ENCODE measurements around the gene NISCH.

The NISCH gene

DNA sequence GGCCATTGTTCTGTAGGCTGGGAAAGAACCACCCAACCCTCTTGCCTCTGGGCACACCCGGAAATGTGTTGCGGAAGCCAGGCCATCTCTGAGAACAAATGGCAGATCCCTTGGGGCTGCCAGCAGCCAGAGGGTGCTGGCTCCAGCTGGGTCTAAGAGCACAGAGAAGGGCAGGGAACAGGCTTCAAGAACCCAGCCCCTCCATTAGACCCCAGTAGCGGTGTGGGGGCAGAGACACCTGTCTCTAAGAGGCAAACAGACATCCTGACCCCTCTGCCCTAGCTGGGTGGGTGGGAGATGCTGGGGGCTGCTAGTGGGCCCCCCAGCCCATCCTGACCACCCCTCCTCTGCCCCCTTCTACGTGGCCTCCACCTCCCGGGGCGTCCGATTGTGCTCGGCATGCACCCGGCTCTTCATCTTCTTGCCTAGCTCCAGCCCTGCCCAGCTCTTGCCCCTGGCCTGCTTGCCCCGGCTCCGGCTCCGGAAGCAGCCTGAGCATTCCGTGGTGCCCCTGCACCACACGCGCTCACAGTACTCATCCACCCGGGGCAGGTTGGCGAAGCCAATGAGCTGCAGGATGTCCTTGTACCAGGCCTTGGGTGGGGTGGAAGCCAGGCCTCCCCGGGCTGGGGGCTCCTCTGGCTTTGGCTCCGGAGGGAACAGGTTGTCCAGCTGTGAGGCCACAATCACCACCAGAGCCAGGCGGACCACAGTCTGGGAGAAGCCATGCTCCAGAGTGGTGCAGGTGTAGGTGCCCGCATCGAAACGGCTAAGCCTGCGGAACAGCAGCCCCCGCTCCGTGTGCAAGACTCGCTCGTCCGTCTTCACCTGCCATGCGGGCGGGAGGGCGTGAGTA lies 19.9 kb upstream of the NISCH start:
- DNase-seq, result no peak

DNA sequence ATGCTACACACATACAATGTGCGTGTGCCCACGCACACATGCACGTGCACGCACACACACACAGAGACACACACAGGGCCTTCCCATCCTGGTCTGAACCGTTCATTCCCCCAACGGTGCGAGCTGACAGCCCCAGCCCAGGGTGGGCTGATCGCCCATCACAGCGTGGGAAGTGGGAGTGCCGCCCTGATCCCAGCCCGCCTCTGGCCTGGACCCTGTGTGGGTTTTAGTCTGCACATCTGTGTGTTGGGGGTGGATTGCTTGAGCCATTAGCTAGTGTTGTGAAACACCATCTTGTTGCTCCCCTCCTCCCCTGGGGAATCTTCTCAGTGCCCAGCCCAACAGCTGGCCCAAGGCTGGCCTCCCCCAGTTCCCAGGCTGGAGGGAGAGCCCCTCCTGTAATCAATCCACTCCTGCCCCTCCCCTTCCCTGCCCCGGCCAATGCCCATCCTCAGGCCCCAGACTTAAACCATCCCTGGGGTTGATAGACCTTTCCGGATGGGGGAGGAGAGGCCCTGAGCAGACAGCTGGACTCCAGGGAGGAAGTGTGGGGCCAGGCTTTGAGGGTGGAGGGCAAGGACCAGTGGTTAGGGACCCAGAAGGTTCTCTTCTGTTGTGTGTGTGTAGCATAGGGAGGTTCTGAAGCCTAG lies 18.8 kb upstream of the NISCH start:
- no peak for DNase-seq

DNA sequence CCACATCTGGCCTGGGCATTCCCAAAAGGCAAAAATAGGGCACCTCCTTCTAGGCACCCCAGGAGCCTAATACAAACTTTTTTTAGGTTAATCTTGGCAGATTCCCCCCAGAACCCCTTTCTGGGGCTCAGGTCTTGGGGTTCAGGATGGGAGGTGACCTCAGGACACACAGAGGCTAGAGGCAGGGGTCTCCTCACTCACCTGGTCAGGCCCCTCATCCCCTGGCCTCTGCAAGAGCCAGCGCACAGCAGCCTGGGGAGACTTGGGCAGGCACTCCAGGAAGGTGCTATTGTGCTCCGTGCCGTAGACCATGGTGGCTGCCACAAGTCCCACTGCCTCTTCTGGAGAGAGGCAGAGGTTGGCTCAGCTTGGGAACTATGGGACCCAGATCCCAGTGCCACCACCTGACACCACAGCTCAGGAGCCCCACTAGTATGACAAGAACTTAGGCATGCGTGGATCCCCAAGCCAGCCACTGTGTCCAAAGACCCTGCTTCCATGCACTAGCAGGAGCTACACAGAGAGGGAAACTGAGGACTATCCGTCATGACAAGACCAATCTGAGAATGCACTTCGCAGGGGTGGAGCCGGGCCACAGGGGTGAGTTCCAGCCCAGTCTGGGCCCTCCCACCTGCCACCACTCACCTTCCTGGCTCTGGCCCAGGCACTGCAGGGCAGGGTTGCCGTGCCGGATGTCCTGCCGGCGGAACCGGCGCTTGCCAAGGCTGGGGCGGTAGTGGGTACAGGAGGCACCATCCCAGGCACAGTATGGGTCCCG lies 17.9 kb upstream of the NISCH start:
- DNase-seq, result no peak

DNA sequence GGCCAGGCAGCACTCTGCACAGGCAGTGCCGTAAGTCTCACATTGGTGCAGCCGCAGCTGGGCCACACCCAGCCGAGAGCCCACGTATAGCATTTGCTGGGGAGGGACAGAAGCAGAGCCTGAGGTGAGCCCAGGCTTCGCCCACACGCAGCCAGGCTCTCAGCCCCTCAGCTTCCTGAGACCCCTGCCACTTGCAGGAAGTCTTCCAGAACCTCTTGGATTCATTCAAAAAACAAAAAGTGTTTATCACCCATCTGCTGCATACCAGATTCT lies 17.4 kb upstream of the NISCH start:
- no peak for DNase-seq

DNA sequence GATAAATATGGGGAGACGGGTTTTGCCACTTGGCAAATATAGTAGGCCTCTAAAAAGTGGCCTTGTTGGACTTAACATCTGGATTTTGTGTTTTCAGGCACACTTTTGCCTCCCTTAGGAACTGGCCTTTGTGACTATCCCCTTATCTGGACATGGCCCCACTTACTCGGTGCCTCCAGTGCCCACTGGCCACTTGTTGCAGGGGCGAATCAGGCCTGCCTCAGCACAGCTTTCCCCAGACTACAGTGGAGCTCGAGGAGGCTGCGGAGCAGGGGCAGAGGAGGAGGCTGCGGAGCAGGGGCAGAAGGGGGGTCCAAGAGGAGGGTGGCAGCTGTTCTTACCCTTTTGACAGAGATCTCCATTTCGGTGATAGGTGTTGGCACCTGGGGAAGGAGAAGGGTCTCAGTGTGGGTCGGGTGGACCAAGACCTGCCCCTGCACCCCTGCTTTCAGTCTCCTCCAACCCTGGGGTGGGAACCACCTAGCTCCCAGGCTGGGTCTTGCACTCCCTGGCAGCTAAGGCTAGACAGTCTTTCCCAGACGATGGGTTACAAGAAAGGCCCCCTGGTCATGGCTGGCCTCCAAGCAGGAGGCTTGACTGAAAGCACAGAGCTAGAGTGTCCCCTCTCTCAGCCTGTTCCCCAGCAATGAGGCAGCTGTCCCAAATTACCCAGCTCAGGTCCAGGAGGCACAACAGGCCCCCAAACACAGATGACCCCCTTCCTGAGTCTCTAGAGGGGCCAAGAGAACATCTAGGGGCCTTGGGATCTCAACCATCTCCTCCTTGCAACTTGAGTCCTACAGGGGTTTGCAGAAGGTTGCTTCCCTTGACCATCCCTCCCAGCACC lies 16.6 kb upstream of the NISCH start:
- no peak for DNase-seq

DNA sequence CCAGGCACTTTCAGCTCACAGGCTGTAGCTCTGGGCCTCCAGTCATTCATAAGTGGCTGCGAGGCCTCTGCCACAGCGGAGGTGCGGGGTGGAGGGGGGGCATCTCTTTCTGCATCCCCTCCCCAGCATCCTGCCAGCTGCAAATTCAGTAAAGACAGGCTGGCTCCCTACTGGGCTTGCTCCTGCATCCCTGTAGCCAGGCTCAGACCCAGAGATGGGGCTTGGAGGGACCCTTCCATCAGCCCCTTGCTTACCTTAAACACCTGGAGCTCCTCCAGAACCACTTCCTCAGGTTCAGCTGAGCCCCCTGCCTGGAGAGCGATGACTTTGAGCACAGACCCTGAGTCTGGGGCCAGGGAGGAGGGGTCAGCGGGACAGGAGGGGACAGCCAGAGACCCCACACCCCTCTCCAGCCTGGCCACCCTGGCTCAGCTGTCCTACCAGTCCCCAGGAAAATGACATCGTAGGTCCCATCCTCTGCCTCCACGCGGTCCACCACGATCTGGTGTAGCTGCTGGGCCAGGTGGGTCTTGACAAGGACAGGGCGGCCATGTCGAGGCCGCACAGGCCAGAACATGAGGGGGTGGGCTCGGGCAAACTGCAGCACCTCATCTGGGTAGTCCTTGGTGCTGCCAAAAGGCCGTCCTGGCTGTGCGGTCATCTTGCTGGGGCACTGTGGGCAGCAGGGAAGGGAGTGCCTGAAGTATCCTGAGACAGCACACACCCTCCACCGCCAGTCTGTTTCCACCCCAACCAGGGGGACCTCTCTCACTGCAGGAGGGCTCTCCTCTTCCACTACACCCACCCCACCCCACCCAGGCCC lies 15.8 kb upstream of the NISCH start:
- DNase-seq, result no peak

DNA sequence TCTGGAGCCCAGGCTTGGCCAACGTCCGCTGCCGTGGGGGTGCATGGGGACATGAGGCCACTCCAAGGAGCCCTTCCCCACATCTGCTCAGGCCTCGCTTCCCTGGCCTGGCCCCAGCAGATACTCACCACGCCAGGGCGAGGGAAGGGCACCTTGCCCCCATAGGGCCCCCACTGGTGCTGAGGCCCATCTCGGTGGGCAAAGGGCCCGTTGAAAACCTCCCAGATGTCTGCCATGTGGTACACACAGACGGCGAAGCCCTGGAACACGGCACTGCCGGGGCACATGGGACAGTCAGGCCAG lies 15.2 kb upstream of the NISCH start:
- no peak for DNase-seq

DNA sequence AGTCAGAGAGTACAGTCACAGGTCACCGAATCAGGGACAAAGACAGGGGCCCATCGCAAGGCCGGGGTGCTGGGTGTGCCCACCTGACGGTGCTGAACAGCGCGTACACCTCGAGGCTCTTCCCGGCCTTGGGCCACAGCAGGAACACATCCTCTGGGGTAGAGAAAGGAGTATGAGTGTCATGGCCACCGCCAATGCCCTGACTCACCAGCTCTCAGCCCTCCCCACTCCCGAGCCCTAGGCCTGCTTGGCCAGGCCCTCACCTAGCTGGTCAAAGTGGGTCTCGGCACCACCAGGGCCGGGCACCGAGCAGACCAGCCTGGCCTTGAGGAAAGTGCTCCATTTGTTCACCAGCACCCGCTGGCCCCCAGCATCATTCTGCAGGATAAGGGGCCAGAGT lies 14.7 kb upstream of the NISCH start:
- DNase-seq, result no peak

DNA sequence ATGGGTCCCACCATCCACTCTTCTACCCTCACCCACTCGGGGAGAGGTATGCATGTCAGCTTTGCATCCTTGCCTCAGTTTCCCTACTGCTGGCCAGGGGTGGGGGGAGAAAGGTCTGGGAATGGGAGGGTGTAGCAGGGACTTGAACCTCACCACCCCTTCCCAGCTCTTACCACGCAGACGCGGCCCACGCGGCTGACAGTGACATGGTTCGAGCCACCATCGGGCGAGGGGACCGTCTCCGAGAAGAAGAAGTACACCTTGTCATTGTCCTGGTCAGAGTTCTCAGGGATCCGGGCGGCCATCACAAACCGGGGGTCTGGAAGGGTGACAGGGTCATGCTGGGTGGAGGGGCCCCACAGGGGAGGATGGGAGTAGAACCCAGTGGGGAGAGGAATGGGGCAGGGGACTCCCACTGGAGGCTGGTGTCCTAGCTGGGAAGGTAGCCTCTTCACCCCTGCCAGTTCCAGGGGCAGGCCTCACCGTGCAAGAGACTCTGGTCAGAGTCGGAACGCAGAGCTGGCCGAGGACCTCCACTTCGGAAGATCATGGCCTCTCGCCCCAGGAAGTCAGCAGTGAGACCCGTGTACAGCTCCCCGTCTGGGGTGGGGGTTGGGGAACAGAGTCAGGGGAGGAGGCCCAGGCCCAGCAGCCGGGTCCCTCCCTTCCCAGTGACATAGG lies 14.2 kb upstream of the NISCH start:
- DNase-seq, result no peak

DNA sequence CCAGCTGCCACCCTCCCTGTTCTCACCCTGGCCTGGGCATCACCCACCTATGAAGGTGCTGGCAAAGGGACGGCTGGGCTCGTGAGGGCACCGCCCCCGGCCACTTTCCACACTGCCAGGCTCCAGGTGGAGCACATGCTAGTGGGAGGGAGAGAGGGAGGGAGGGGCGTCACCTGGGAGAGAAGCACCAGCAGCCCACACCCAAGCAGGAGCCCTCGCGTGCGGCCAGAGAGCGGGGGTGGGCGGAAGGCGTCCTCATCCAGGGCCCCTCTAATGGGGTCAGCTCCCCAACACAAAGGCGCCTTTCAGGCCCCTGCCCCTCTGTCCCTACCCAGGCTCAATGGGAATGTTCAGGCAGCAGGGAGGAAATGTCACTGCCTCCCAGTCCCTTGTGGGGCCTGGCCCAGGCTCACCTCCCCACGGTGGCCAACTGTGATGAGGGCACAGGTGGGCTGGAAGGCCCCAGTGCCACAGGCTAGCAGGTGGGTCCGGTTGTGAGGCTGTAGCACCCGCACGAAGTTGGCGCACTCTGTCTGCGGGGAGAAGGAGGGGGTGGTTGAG lies 13.6 kb upstream of the NISCH start:
- DNase-seq, result no peak

DNA sequence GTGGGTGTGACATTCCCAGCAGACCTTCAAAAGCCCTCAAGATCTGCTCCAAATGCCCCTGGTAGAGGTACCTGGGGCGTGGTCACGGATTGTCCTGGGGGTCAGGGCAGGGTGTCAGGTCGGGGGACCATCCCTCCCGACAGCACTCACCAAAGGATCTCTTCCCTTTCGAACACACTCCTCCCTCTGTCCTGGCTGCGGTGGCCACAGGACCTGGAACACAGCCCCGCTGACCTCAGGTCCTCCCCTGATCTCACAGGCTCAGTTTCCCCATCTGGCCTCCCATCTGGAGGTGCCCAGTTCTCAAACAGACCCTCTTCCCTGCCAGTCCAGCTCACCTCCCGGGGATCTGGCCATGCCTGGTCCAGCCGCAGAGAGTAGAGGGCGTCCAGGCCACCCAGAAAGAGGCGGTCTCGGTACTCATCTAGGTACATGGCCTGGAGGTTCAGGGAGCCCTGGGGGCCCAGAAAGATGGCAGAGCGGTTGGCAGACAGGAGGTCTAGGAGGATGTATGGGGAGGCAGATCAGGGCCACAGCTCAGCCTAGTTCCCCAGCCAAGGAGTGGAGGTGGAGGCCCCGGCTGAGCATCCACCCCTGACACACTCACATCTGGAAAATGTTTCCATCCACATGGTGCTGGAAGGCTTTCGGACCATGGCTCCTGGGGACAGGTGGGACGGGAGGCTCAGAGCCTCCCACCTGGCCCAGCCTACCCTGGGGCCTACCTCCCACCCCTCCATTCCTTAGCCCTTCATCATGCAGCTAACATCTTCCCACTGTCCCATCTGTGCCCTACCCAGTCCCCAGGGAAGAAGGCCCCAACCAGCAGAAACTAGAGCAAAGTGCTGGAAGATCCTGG lies 12.8 kb upstream of the NISCH start:
- DNase-seq, result no peak

DNA sequence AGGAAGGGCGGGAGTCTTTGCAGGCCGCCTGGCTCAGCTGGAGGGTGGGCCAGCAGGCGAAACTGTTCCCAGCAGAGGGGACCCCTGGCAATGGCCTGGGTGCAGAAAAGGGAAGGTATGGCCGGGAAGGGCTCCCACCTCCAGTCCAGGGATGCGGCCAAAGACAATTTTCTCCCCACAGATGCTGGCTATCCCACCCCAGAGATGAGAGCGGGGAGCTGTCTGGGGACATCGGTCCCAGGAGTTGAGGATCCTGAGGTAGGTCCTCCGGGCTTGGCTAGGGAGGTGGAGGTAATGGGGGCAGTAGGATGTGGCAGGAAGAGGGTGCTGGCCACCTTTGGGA lies 12.2 kb upstream of the NISCH start:
- DNase-seq, result no peak

DNA sequence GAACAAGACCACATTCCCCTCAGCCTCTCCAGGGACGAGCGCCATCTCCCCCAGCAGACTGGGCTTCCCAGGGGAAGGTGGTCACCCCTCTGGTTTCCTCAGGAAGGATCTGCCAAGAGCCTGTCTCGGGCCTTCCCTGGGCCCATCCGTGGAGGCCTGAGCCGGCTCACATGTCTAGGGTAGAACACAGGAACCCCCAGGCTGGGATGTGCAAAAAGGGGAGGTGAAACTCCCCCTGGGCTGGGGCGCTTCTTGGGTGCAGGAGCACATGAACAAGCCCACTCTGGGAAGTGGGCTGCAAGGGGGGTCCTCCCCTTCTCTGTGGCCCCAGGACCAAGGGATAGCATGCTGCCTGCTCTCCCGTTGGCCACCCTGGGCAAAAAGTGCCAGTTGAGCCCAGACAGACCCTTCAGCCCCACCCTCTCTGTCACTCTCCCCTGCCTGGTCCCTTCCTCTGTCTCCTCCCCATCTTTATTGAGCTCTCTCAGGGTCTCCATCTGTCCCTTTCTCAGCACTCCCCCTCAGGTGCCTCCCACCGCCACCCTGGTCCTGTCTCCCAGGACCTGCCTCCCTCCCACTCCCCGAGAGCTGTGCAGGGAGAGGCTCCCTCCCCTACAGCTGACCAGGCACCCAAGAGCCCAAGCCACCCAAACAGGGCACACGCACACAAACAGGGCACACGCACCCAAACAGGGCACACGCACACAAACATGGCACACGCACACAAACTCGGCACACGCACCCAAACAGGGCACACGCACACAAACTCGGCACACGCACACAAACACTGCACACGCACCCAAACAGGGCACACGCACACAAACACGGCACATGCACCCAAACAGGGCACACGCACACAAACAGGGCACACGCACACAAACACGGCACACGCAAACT lies 11.4 kb upstream of the NISCH start:
- DNase-seq, result no peak

DNA sequence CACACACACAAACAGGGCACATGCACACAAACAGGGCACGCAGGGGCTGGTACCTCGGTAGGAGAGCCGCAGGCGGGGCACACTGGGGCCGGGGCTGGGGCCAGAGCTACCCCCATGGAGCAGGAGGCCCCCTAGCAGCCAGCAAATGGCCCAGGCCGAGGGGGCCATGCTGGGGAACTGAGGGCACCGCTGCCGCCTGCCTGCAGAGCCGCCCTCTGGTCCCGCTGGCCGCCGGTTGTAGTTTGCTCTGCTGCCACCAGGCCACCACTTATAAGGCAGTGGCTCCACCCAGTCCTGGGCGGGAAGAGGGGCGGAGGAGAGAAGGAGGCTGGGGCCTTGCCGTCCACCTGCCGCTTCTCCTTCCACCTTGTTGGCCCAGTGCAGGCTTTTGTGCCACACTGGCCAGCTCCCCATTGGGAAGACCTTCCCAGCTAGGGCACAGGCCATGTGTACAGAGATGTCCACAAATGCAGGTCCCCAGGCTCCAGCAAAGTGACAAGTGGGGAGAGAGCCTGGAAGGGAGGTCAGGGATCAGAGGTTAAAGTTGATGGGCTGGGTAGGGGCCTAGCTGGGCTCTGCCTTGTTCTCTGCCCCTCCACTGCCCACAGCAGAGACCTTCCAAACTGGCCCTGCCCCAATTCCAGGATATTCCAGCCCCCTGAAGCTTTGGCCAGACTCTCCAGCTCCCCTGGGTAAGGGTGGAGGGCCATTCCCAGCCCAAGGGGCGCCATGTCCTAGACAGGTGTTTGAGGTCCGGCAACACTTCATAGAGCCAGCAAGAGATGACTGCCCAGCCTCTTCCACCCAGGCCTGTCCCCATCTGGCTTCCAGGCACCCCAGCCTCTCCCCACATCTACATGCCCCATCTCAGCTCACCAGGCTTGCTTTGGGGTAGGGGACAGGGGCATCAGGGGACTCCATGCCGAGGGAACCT lies 10.3 kb upstream of the NISCH start, which contains the start of gene SEMA3G:
Gene SEMA3G (minus strand): TSS at position 244 of the 934 bp plus-strand sequence. CDS start 76 bp downstream, at position 168.
- peak; percentile 64 for DNase-seq

DNA sequence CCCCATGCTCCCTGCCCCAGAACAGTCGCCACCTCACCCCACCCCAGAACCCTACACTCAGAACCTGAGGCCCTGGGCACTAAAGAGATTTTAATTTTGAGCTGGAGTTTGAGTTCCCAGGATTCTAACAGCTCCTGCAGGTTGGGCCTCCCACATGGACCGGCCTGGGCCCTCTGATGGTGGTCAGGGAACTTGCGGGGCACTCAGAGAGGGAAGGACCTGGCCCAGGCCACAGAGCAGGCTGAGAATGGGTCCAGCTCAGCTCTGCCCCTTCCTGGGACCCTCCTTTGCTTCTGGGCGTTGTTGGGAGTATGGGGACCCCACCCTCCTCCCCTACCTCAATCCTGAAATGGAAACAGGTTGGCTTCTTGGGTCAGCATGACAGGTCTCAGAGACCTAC lies 9.4 kb upstream of the NISCH start:
- DNase-seq, result no peak

DNA sequence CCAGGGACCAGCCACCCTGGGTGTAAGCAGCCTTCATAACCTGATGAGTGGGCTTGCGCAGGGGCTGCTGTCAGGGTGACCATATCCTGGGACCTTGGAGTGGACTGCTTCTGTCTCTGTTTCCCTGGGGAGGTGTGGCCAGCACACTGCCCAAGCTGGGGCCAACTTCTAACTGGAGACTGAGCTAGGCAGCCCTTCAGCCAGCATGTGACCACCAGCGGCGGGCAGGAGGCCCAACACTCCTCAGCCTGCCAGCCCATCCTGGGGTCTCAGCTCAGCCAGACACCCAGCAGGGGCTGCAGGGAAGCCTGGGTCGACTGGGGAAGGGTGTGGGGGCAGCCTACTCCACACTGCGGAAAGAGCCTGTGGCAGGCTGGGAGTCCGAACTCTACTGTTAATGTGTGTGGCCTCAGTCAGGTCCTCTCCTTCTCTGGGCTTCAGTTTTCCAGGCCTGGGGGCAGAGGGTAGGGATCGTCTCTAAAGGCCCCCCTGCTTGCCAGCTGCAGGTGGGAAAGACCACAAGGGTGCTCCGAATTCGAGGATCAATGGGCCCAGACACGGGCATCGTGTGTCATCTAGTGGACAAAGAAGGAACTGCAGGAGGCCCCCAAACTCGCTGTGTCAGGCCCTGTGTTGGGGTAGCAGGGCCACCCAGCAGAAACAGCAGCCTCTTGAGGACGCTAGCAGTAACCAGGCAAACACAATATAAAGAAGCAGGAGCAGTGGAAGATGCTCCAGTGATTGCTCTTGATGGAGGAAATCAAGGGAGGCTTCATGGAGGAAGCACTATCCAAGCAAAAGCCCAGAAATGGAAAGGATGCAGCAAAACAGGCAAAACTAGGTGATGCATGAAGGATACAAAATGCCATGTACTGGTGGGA lies 8.5 kb upstream of the NISCH start:
- peak; percentile 53 for DNase-seq
